Heart right ventricle (tissue), 16 donors: Measurements from ENCODE around the gene SH2B2. TPM values are rescaled to one million over a fixed set of nuclear protein-coding genes. Genes with fewer than 3 reads are reported as not detected.
"Not testable (repeated sequence)": the region's sequence is repeated elsewhere in the genome, so short reads cannot be mapped to it uniquely, and the experiment has no call there.

Source experiments
- ATAC-seq, 8 donors: fragments of 200-7000 bp; cut with Tn5 transposase; one replicate each; pipeline ENCODE4 v1.9.1; 2020; ENCODE audit warnings: mild to moderate bottlenecking in 8 of 8, moderate library complexity in 8 of 8, moderate number of reproducible peaks in 1 of 8
- DNase-seq, 2 donors: peaks; one replicate each; pipeline ENCODE4 v3.0.0-alpha.2; 2020
- H3K27ac ChIP-seq, 10 donors: fragments of 200-600 bp; sonication (generic) in 2 of 10; one replicate each; pipeline versions ENCODE4 v1.5.0 to v1.8.0; 2020 to 2022; ENCODE audit warnings: mild to moderate bottlenecking in 3 of 10
- H3K27me3 ChIP-seq, 7 donors: fragments of 200-600 bp; one replicate each; pipeline ENCODE4 v1.8.0; 2021 to 2022; ENCODE audit warnings: mild to moderate bottlenecking in 2 of 7
- H3K36me3 ChIP-seq, 9 donors: fragments of 200-600 bp; sonication (generic) in 1 of 9; one replicate each; pipeline versions ENCODE4 v1.5.0 to v1.8.0; 2020 to 2022; ENCODE audit warnings: mild to moderate bottlenecking in 2 of 9
- H3K4me1 ChIP-seq, 9 donors: fragments of 200-600 bp; sonication (generic) in 1 of 9; one replicate each; pipeline versions ENCODE4 v1.5.0 to v1.8.0; 2020 to 2022; ENCODE audit warnings: mild to moderate bottlenecking in 4 of 9
- H3K4me3 ChIP-seq, 10 donors: fragments of 200-600 bp; sonication (generic) in 2 of 10; one replicate each; pipeline versions ENCODE4 v1.5.0 to v1.8.0; 2020 to 2022; ENCODE audit warnings: mild to moderate bottlenecking in 7 of 10, moderate library complexity in 2 of 10
- H3K9me3 ChIP-seq, 11 donors: fragments of 200-600 bp in 10 of 11; sonication (generic) in 2 of 11; one replicate each; pipeline versions ENCODE4 v1.5.0 to v1.8.0; 2013 to 2022; ENCODE audit warnings: mild to moderate bottlenecking in 2 of 11, control low read depth in 1 of 11, moderate library complexity in 1 of 11
- WGBS, 2 donors: extraction: QIAGEN DNeasy Blood & Tissue Kit; methylation state at CpG; one replicate each; pipeline ENCODE4 v1.1.7; 2013; ENCODE audit warnings: inconsistent platforms in 1 of 2; 5-methylcytosine and 5-hydroxymethylcytosine counted together
- intact Hi-C, 10 donors: fragments of 100-400 bp; cut with DNase I; formaldehyde crosslinking; loops; one replicate each; pipeline versions ENCODE4 v1.11.1 to v1.14.2; 2022
- polyA plus RNA-seq, 2 donors: library from polyadenylated mRNA; stranded (reverse); fragments of 200-250 nt; gene quantifications; one replicate each; pipeline ENCODE4 v1.2.3, GENCODE V29; 2013
- total RNA-seq, 10 donors: library from RNA; stranded (reverse); fragmentation: NEBNext Ultra II Directional in 3 of 10; extraction: Animal tissue kit (Norgen Biotek cat#: 25700) in 3 of 10; gene quantifications; one replicate each; pipeline versions ENCODE4 v1.2.1 to v1.2.4, GENCODE V29; 2021 to 2023
- TF ChIP-seq, protein P1 (sequence below), 9 donors: fragments of 200-600 bp; sonication (generic) in 2 of 9; IDR thresholded peaks; one replicate each; pipeline versions ENCODE4 v1.5.0 to v1.8.0; 2021 to 2022; ENCODE audit warnings: antibody characterized with exemption in 9 of 9, mild to moderate bottlenecking in 5 of 9, moderate library complexity in 1 of 9
- donor health status: Arrhythmogenic right ventricular cardiomyopathy.
- donor health status: ischemic (EF 13 %, LVEDD 7.1; RV severe dilation, severe dysfunction).
- donor health status: healthy with polysubstance abuse.
- donor health status: DM: no; HTN: yes; CAD: no.
- donor health status: DM: no; HTN: no; CAD: no.
- donor health status: ischemic (EF 25% LVEDD 6.9; RV normal size, moderate dysfunction).
- donor health status: ischemic (EF 25% LVEDD 5.7; RV mildly dilated, moderate dysfunction).
- donor health status: healthy.
- donor health status: DM: yes; HTN: yes; CAD: no.
- donor health status: Ischemic cardiomyopathy.
- donor health status: ischemic (EF 35%, LVEDD 5.7; RV mildly dilated, moderate dysfunction).
- donor health status: nonischemic (EF 11% LVEDD 7.7; RV severe dilation, severe dysfunction).
- donor health status: DM: yes; HTN: yes; CAD: no.
- donor health status: PGD.
- donor health status: ischemic (EF 29% LVEDD 5.4; RV normal size, mild dysfunction).
- donor health status: nonischemic (EF 23%, LVEDD 6.1; RV moderate dilation, normal function).

Gene SH2B2
- total and polyA plus RNA-seq, 12 donors, result 0.83 to 4.2 (median 1.2) TPM

- H3K36me3 ChIP-seq, result peaks cover 0 to 4% (median 0%) of the 10 kb centered on the region in 9 donors
- no peak overlapping the region for H3K27ac ChIP-seq
- 66 to 71% methylated on average over 37 of the region's 37 CpGs for WGBS, 2 donors
- ATAC-seq (peak in 1 of 8 donors; percentile 45), DNase-seq (no peak)
- no peaks in the 10 kb centered on the region for H3K9me3 ChIP-seq
- peaks cover 0 to 23% (median 6%) of the 10 kb centered on the region in 7 donors for H3K27me3 ChIP-seq
- H3K4me1 ChIP-seq, result peaks cover 0 to 25% (median 9%) of the 10 kb centered on the region in 9 donors
- peak overlapping the region in 1 of 10 donors; percentile 9 for H3K4me3 ChIP-seq
- TF ChIP-seq, protein P1, sequence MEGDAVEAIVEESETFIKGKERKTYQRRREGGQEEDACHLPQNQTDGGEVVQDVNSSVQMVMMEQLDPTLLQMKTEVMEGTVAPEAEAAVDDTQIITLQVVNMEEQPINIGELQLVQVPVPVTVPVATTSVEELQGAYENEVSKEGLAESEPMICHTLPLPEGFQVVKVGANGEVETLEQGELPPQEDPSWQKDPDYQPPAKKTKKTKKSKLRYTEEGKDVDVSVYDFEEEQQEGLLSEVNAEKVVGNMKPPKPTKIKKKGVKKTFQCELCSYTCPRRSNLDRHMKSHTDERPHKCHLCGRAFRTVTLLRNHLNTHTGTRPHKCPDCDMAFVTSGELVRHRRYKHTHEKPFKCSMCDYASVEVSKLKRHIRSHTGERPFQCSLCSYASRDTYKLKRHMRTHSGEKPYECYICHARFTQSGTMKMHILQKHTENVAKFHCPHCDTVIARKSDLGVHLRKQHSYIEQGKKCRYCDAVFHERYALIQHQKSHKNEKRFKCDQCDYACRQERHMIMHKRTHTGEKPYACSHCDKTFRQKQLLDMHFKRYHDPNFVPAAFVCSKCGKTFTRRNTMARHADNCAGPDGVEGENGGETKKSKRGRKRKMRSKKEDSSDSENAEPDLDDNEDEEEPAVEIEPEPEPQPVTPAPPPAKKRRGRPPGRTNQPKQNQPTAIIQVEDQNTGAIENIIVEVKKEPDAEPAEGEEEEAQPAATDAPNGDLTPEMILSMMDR (IDR thresholded peaks at IDR 0.05), result no peak
- intact Hi-C loops, result loop anchor here in 1 of 10 donors (5.0 kb wide), 1 partner anchor 533 kb away; no protein-coding TSS in a partner anchor
Measured at GRCh38 chr7:102320601-102321350, 34.1 kb downstream of the SH2B2 start.

- 14 to 17% methylated on average over 68 to 73 of the region's 73 CpGs for WGBS, 2 donors
- peak in 6 of 8 donors; percentile 10 to 70 (median 46) for ATAC-seq
- Histone ChIP-seq H3K27me3 (peaks cover 0 to 25% (median 9%) of the 10 kb centered on the region in 7 donors), H3K9me3 (no peaks in the 10 kb centered on the region), H3K4me1 (peaks cover 0 to 25% (median 9%) of the 10 kb centered on the region in 9 donors), H3K36me3 (peaks cover 0 to 4% (median 0%) of the 10 kb centered on the region in 9 donors), H3K27ac (no peak overlapping the region), H3K4me3 (peak overlapping the region in 3 of 10 donors; percentile 8 to 33 (median 9))
- intact Hi-C loops, result loop anchor here in 1 of 10 donors (5.0 kb wide), 1 partner anchor 534 kb away; no protein-coding TSS in a partner anchor
- DNase-seq, result peak in 1 of 2 donors; percentile 30
- TF ChIP-seq, protein P1 (IDR thresholded peaks at IDR 0.05), result peak in 1 of 9 donors; percentile 8
Measured at GRCh38 chr7:102321351-102322201, 34.9 kb downstream of the SH2B2 start.

DNA sequence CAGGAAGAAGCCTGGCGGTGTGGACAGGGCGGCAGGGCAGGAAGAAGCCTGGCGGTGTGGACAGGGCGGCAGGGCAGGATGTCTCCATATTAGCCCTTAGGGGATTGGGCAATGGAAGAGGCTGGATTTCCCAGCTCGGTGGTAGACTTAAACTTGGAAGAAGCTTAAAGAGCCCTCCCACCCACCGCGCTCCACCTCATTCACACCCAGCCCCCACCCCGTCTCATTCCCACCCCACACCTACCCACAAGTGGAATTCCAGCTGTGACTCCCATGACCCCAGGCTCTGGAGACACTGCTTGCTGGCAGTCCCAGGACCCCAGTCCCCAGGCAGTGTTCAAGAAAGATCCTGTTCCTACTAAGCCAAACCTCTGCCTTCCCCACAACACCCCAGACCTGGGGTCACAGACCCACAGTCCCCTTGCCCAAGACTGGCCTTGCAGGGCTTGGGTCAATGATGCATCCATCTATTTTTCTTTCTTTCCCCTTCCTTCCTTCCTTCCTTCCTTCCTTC lies 35.6 kb downstream of the SH2B2 start:
- H3K4me1 ChIP-seq, result peaks cover 0 to 25% (median 9%) of the 10 kb centered on the region in 9 donors
- DNase-seq, result no peak
- ATAC-seq, result peak in 3 of 8 donors; percentile 27 to 36 (median 28)
- no peak overlapping the region for H3K27ac ChIP-seq
- WGBS, 2 donors, result 50 to 68% methylated on average over 8 of the region's 8 CpGs
- no peaks in the 10 kb centered on the region for H3K9me3 ChIP-seq
- peaks cover 0 to 2% (median 0%) of the 10 kb centered on the region in 9 donors for H3K36me3 ChIP-seq
- TF ChIP-seq, protein P1 (IDR thresholded peaks at IDR 0.05), result no peak
- H3K4me3 ChIP-seq, result no peak overlapping the region
- intact Hi-C loops, result loop anchor here in 1 of 10 donors (5.0 kb wide), 1 partner anchor 535 kb away; no protein-coding TSS in a partner anchor
- H3K27me3 ChIP-seq, result peaks cover 0 to 30% (median 12%) of the 10 kb centered on the region in 7 donors

- TF ChIP-seq, protein P1 (IDR thresholded peaks at IDR 0.05), result no peak
- Histone ChIP-seq H3K4me1 (peaks cover 0 to 22% (median 8%) of the 10 kb centered on the region in 9 donors), H3K27me3 (peaks cover 0 to 38% (median 12%) of the 10 kb centered on the region in 7 donors), H3K27ac (no peak overlapping the region), H3K9me3 (no peaks in the 10 kb centered on the region), H3K36me3 (no peaks in the 10 kb centered on the region), H3K4me3 (no peak overlapping the region)
- DNase-seq, result no peak
- ATAC-seq, result no peak
- intact Hi-C loops, result loop anchor here in 1 of 10 donors (5.0 kb wide), 1 partner anchor 537 kb away; no protein-coding TSS in a partner anchor
- WGBS, 2 donors, result 70 to 86% methylated on average over 5 of the region's 5 CpGs
Measured at GRCh38 chr7:102323914-102324195, 37.2 kb downstream of the SH2B2 start.

- H3K27ac ChIP-seq, intact Hi-C loops, DNase-seq, ATAC-seq, H3K36me3 ChIP-seq, H3K9me3 ChIP-seq, H3K4me3 ChIP-seq: not testable (repeated sequence)
- WGBS, 2 donors, result 88 to 89% methylated on average over 11 of the region's 11 CpGs
- H3K4me1 ChIP-seq, result peaks cover 0 to 13% (median 0%) of the 10 kb centered on the region in 9 donors
- H3K27me3 ChIP-seq, result peaks cover 0 to 41% (median 13%) of the 10 kb centered on the region in 7 donors
Measured at GRCh38 chr7:102325106-102325505, 38.4 kb downstream of the SH2B2 start.
